Measurements from ENCODE around the gene PLCL2. TPM values are rescaled to one million over a fixed set of nuclear protein-coding genes. Genes with fewer than 3 reads are reported as not detected.
"Not testable (repeated sequence)": the region's sequence is repeated elsewhere in the genome, so short reads cannot be mapped to it uniquely, and the experiment has no call there.

Gene PLCL2
- total and polyA plus RNA-seq, 4 donors = 1.5 to 16.5 (median 9.4) TPM

DNA sequence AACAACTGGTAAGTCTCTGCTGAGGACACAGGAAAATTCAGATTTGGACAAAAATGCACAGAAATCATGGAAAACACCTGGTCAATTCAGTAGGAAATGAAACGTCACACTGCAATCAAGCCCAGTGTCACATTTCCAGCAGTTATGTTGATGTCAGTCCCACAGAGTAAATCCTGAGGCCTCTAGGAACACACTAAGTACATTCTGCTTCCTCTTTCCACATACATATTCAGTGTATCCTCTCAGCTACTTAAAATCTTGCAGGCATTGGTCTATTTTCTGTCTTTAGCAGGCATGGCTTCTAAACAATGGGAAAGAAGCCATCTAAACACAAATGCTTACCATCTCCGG lies 207.8 kb downstream of the PLCL2 start (continued):
- TF ChIP-seq, protein P1, sequence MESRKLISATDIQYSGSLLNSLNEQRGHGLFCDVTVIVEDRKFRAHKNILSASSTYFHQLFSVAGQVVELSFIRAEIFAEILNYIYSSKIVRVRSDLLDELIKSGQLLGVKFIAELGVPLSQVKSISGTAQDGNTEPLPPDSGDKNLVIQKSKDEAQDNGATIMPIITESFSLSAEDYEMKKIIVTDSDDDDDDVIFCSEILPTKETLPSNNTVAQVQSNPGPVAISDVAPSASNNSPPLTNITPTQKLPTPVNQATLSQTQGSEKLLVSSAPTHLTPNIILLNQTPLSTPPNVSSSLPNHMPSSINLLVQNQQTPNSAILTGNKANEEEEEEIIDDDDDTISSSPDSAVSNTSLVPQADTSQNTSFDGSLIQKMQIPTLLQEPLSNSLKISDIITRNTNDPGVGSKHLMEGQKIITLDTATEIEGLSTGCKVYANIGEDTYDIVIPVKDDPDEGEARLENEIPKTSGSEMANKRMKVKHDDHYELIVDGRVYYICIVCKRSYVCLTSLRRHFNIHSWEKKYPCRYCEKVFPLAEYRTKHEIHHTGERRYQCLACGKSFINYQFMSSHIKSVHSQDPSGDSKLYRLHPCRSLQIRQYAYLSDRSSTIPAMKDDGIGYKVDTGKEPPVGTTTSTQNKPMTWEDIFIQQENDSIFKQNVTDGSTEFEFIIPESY (IDR thresholded peaks at IDR 0.05) = no peak
- TF ChIP-seq FOXA1 (IDR thresholded peaks at IDR 0.05) (no peak), GABPA (IDR thresholded peaks at IDR 0.05 in 1 of 2, conservative IDR thresholded peaks at IDR 0.05 in 1 of 2) (no peak)
- TF ChIP-seq, protein P2, sequence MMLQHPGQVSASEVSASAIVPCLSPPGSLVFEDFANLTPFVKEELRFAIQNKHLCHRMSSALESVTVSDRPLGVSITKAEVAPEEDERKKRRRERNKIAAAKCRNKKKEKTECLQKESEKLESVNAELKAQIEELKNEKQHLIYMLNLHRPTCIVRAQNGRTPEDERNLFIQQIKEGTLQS (IDR thresholded peaks at IDR 0.05) = no peak

DNA sequence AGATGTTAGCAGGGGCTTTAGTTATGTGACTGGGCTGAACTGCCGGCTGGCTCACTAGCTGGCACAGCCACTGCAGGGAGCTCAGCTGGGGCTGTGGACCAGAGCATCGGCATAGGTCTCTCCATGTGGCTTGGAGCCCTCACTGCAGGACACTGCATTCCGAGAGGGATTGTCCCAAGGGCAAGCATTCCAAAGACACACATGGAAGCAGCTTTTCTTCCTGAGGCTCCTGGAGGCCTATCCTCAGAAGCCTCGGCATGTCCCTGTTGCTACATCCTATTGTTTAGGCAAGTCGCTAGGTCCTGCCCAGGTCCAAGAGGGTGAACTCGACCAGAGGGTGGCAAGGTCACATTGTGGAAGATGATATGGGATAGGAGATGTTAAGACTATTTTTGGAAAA lies 209.8 kb downstream of the PLCL2 start:
- WGBS = 45% methylated on average over 6 of the region's 6 CpGs
- Histone ChIP-seq H3K27ac (ENCODE audit: low read depth in 1 of 2, low read length in 2 of 2) (no peak overlapping the region), H3K9me3 (ENCODE audit: control insufficient read depth in 4 of 4, low read length in 3 of 4) (no peaks in the 10 kb centered on the region), H3K27me3 (ENCODE audit: control insufficient read depth in 4 of 4, insufficient read depth in 4 of 4, low read length in 3 of 4) (no peaks in the 10 kb centered on the region), H3K4me3 (ENCODE audit: low read depth in 1 of 3, low read length in 3 of 3) (no peak overlapping the region), H3K9ac (ENCODE audit: low read depth in 1 of 2, low read length in 2 of 2) (no peak overlapping the region), H3K4me1 (ENCODE audit: control insufficient read depth in 4 of 4, insufficient read depth in 4 of 4, low read length in 3 of 4) (no peaks in the 10 kb centered on the region), H3K36me3 (ENCODE audit: control insufficient read depth in 4 of 4, insufficient read depth in 3 of 4, low read depth in 1 of 4, low read length in 3 of 4) (peaks cover 0 to 8% (median 1%) of the 10 kb centered on the region in 4 donors)
- no peak for DNase-seq (ENCODE audit: low spot score)
- TF ChIP-seq, protein P1 (IDR thresholded peaks at IDR 0.05) = no peak

DNA sequence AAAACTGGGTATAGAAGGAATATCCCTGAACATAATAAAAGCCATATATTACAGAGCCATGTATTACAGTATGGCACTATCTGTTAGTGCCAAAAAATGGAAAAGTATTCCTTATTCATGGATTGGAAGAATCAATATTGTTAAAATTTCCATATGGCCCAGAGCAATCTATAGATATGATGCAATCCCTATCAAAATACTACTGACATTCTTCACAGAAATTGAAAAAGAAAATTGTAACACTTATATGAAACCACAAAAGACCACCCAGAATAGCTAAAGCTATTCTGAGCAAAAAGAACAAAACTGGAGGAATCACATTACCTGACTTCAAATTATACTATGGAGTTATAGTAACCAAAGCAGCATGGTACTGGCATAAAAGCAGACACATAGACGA lies 218.8 kb downstream of the PLCL2 start:
- TF ChIP-seq, protein P3, sequence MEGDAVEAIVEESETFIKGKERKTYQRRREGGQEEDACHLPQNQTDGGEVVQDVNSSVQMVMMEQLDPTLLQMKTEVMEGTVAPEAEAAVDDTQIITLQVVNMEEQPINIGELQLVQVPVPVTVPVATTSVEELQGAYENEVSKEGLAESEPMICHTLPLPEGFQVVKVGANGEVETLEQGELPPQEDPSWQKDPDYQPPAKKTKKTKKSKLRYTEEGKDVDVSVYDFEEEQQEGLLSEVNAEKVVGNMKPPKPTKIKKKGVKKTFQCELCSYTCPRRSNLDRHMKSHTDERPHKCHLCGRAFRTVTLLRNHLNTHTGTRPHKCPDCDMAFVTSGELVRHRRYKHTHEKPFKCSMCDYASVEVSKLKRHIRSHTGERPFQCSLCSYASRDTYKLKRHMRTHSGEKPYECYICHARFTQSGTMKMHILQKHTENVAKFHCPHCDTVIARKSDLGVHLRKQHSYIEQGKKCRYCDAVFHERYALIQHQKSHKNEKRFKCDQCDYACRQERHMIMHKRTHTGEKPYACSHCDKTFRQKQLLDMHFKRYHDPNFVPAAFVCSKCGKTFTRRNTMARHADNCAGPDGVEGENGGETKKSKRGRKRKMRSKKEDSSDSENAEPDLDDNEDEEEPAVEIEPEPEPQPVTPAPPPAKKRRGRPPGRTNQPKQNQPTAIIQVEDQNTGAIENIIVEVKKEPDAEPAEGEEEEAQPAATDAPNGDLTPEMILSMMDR (IDR thresholded peaks at IDR 0.05; ENCODE audit: low read depth, low read length, missing input control) = no peak
- TF ChIP-seq, protein P4, sequence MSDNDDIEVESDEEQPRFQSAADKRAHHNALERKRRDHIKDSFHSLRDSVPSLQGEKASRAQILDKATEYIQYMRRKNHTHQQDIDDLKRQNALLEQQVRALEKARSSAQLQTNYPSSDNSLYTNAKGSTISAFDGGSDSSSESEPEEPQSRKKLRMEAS (IDR thresholded peaks at IDR 0.05) = no peak
- TF ChIP-seq SP1 (IDR thresholded peaks at IDR 0.05) (no peak), GABPA (IDR thresholded peaks at IDR 0.05 in 1 of 2, conservative IDR thresholded peaks at IDR 0.05 in 1 of 2) (no peak), JUND (IDR thresholded peaks at IDR 0.05) (no peak), EGR1 (IDR thresholded peaks at IDR 0.05; ENCODE audit: low read depth in 2 of 2) (no peak), NR2F2 (IDR thresholded peaks at IDR 0.05) (no peak), HNF4A (conservative IDR thresholded peaks at IDR 0.05) (no peak), TAF1 (conservative IDR thresholded peaks at IDR 0.05) (no peak)
- TF ChIP-seq, protein P2 (IDR thresholded peaks at IDR 0.05) = no peak
- TF ChIP-seq, protein P5, sequence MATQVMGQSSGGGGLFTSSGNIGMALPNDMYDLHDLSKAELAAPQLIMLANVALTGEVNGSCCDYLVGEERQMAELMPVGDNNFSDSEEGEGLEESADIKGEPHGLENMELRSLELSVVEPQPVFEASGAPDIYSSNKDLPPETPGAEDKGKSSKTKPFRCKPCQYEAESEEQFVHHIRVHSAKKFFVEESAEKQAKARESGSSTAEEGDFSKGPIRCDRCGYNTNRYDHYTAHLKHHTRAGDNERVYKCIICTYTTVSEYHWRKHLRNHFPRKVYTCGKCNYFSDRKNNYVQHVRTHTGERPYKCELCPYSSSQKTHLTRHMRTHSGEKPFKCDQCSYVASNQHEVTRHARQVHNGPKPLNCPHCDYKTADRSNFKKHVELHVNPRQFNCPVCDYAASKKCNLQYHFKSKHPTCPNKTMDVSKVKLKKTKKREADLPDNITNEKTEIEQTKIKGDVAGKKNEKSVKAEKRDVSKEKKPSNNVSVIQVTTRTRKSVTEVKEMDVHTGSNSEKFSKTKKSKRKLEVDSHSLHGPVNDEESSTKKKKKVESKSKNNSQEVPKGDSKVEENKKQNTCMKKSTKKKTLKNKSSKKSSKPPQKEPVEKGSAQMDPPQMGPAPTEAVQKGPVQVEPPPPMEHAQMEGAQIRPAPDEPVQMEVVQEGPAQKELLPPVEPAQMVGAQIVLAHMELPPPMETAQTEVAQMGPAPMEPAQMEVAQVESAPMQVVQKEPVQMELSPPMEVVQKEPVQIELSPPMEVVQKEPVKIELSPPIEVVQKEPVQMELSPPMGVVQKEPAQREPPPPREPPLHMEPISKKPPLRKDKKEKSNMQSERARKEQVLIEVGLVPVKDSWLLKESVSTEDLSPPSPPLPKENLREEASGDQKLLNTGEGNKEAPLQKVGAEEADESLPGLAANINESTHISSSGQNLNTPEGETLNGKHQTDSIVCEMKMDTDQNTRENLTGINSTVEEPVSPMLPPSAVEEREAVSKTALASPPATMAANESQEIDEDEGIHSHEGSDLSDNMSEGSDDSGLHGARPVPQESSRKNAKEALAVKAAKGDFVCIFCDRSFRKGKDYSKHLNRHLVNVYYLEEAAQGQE (IDR thresholded peaks at IDR 0.05) = no peak
- TF ChIP-seq, protein P1 (IDR thresholded peaks at IDR 0.05) = no peak
- Histone ChIP-seq H3K4me3 (ENCODE audit: low read depth in 1 of 3, low read length in 3 of 3) (no peak overlapping the region), H3K27ac (ENCODE audit: low read depth in 1 of 2, low read length in 2 of 2) (no peak overlapping the region), H3K9me3 (ENCODE audit: control insufficient read depth in 4 of 4, low read length in 3 of 4) (no peaks in the 10 kb centered on the region), H3K4me1 (ENCODE audit: control insufficient read depth in 4 of 4, insufficient read depth in 4 of 4, low read length in 3 of 4) (no peaks in the 10 kb centered on the region), H3K27me3 (ENCODE audit: control insufficient read depth in 4 of 4, insufficient read depth in 4 of 4, low read length in 3 of 4) (no peaks in the 10 kb centered on the region), H3K9ac (ENCODE audit: low read depth in 1 of 2, low read length in 2 of 2) (no peak overlapping the region), H3K36me3 (ENCODE audit: control insufficient read depth in 4 of 4, insufficient read depth in 3 of 4, low read depth in 1 of 4, low read length in 3 of 4) (no peaks in the 10 kb centered on the region)
- no peak for DNase-seq (ENCODE audit: low spot score)
- WGBS = 75% methylated on average over 1 of the region's 1 CpG

DNA sequence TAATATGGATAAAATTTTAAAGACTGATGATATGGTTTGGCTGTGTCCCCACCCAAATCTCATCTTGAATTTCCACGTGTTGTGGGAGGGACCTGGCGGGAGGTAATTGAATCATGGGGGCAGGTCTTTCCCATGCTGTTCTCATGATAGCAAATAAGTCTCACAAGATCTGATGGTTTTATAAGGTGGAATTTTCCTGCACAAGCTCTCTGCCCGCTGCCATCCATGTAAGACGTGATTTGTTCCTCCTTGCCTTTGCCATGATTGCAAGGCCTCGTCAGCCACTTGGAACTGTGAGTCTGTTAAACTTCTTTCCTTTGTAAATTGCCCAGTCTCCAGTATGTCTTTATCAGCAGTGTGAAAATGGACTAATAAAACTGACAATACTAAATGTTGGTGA lies 222.0 kb downstream of the PLCL2 start:
- DNase-seq (ENCODE audit: low spot score); H3K36me3 ChIP-seq (ENCODE audit: control insufficient read depth in 4 of 4, insufficient read depth in 3 of 4, low read depth in 1 of 4, low read length in 3 of 4); H3K9me3 ChIP-seq (ENCODE audit: control insufficient read depth in 4 of 4, low read length in 3 of 4); H3K27me3 ChIP-seq (ENCODE audit: control insufficient read depth in 4 of 4, insufficient read depth in 4 of 4, low read length in 3 of 4); H3K4me3 ChIP-seq (ENCODE audit: low read depth in 1 of 3, low read length in 3 of 3); H3K27ac ChIP-seq (ENCODE audit: low read depth in 1 of 2, low read length in 2 of 2); H3K9ac ChIP-seq (ENCODE audit: low read depth in 1 of 2, low read length in 2 of 2); H3K4me1 ChIP-seq (ENCODE audit: control insufficient read depth in 4 of 4, insufficient read depth in 4 of 4, low read length in 3 of 4): not testable (repeated sequence)
- 93% methylated on average over 5 of the region's 5 CpGs for WGBS
